ENCODE data around the gene FRAT1. TPM values are rescaled to one million over a fixed set of nuclear protein-coding genes. Genes with fewer than 3 reads are reported as not detected.

FRAT1 gene
- total and polyA plus RNA-seq, 2 donors (not counting 1 experiment from before 2014, with no cell fraction given): 5.1 to 25.3 TPM

DNA sequence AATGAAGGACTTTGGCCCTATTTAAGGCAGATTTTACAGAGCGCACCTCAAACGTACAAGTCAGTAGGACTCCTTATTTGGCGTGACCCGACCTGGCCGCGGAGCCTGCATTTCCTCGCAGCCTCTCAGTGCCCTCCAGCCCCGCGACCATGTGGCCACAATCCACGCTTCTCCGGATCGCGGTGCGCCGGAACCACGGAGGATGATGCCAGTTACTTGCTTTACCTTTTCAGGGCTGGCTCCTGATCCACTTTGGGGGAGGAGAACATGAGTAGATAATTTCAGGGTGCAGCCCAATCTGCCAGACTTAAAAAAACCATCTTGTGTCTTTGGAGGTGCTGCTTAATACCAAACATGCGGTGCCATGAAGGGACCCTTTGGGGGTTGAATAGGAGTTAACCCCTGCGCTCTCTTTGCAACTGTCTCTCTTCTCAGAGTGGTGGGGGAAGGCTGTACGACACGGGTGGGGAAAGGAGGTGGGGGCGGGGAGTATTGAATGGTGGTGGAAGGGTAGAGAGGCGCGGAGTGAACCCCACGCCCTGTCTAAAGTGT is 1.5 kb downstream of the FRAT1 start:
- Histone ChIP-seq H2AFZ (ENCODE audit: insufficient read depth, low read depth, low read length, poor library complexity, severe bottlenecking) (peak overlapping the region; percentile 87), H3K9ac (ENCODE audit: low read length) (peak overlapping the region; percentile 97), H4K20me1 (ENCODE audit: control insufficient read depth, insufficient read depth, low read length, poor library complexity, severe bottlenecking) (peaks cover 24% of the 10 kb centered on the region), H3K4me2 (replicated peaks; ENCODE audit: low read depth, low read length, poor library complexity, severe bottlenecking) (peak overlapping the region; percentile 89), H3K9me3 (ENCODE audit: control extremely low read depth in 1 of 3, control insufficient read depth in 2 of 3, insufficient read depth in 1 of 3, low read length in 2 of 3) (no peaks in the 10 kb centered on the region), H3K36me3 (replicated peaks in 1 of 2; ENCODE audit: control extremely low read depth in 1 of 2, control insufficient read depth in 1 of 2, extremely low read depth in 1 of 2, insufficient read depth in 2 of 2, low read length in 1 of 2) (no peaks in the 10 kb centered on the region), H3K4me1 (ENCODE audit: control insufficient read depth in 2 of 2, insufficient read depth in 2 of 2, low read length in 2 of 2) (peaks cover 18 to 28% of the 10 kb centered on the region in 2 donors), H3K79me2 (ENCODE audit: control insufficient read depth, insufficient read depth, low read length) (peaks cover 35% of the 10 kb centered on the region), H3K27ac (ENCODE audit: low read length in 2 of 2) (peak overlapping the region; percentile 36 to 58), H3K4me3 (ENCODE audit: control extremely low read depth in 1 of 5, extremely low read depth in 1 of 5, insufficient read depth in 1 of 5, low read depth in 2 of 5, low read length in 4 of 5) (peak overlapping the region; percentile 50 to 86 (median 79)), H3K27me3 (replicated peaks in 1 of 4; ENCODE audit: control extremely low read depth in 1 of 4, control insufficient read depth in 3 of 4, insufficient read depth in 4 of 4, low read length in 3 of 4) (no peaks in the 10 kb centered on the region)
- DNase-seq (no peak), ATAC-seq (ENCODE audit: low read depth) (no peak)
- Mint-ChIP-seq H3K4me3 (peak overlapping the region; percentile 95), H3K27ac (peak overlapping the region; percentile 96), H3K4me1 (peaks cover 33% of the 10 kb centered on the region), H3K9me3 (ENCODE audit: insufficient read depth) (no peaks in the 10 kb centered on the region), H3K27me3 (no peaks in the 10 kb centered on the region)
- ChIA-PET POLR2A (interaction anchor here (0.5 to 2.6 kb wide), 4 partner anchors 12 to 80 kb away, joined by 3 to 32 read pairs (median 8); partner anchors contain the start of genes FRAT2 and RRP12), CTCF (interaction anchor here (1.1 to 2.6 kb wide), 12 partner anchors 8 to 83 kb away, joined by 3 to 31 read pairs (median 5); partner anchors contain the start of genes FRAT2 and RRP12)
- WGBS (ENCODE audit: insufficient coverage): 4% methylated on average over 20 of the region's 24 CpGs
- TF ChIP-seq, protein P1, sequence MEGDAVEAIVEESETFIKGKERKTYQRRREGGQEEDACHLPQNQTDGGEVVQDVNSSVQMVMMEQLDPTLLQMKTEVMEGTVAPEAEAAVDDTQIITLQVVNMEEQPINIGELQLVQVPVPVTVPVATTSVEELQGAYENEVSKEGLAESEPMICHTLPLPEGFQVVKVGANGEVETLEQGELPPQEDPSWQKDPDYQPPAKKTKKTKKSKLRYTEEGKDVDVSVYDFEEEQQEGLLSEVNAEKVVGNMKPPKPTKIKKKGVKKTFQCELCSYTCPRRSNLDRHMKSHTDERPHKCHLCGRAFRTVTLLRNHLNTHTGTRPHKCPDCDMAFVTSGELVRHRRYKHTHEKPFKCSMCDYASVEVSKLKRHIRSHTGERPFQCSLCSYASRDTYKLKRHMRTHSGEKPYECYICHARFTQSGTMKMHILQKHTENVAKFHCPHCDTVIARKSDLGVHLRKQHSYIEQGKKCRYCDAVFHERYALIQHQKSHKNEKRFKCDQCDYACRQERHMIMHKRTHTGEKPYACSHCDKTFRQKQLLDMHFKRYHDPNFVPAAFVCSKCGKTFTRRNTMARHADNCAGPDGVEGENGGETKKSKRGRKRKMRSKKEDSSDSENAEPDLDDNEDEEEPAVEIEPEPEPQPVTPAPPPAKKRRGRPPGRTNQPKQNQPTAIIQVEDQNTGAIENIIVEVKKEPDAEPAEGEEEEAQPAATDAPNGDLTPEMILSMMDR (IDR thresholded peaks at IDR 0.05): no peak
- TF ChIP-seq EZH2 (IDR thresholded peaks at IDR 0.05; ENCODE audit: borderline replicate concordance, insufficient read depth, low read depth, low read length, poor library complexity, severe bottlenecking): no peak
- intact Hi-C loops (cut with micrococcal nuclease): loop anchor here (1.0 kb wide), 2 partner anchors 13 to 28 kb away; partner anchors contain the start of gene ARHGAP19
